HEK293 (cell line): ENCODE results near the gene ZNF280D.
"Not testable (repeated sequence)": the region's sequence is repeated elsewhere in the genome, so short reads cannot be mapped to it uniquely, and the experiment has no call there.

Experiments used
- CTCF ChIA-PET: fragments of 350-600 bp; formaldehyde crosslinking; extraction: SDS; loops from one replicate; lab custom pipeline; 2021; ENCODE audit warnings: antibody characterized with exemption; lab: Yijun Ruan, JAX
- POLR2A ChIA-PET: fragments of 300-600 bp; formaldehyde crosslinking; extraction: SDS; loops from one replicate; lab custom pipeline; 2020; ENCODE audit warnings: antibody characterized with exemption, inconsistent platforms; lab: Yijun Ruan, JAX
- H3K27ac ChIP-seq: fragments of 200-500 bp; sonication (Bioruptor generic); 2 replicates; pipeline ENCODE4 v1.5.1; 2014; ENCODE audit warnings: low read depth, low read length, control low read depth, inconsistent platforms; ENCODE audit errors: extremely low read depth
- H3K36me3 ChIP-seq, 2 experiments: fragments of 200-500 bp in 1 of 2; sonication (Bioruptor generic) in 1 of 2; 1 replicate in 1 of 2; 2 replicates in 1 of 2; pipeline ENCODE4 v1.5.1; 2014 to 2017; ENCODE audit warnings: inconsistent platforms in 2 of 2, low read length in 2 of 2; ENCODE audit not compliant: control insufficient read depth in 2 of 2, insufficient read depth in 1 of 2
- H3K4me1 ChIP-seq: fragments of 200-500 bp; sonication (Bioruptor generic); 2 replicates; pipeline ENCODE4 v1.5.1; 2014; ENCODE audit warnings: mild to moderate bottlenecking, low read length, inconsistent platforms; ENCODE audit not compliant: control insufficient read depth, insufficient read depth
- H3K4me3 ChIP-seq: 2 replicates; pipeline ENCODE4 v1.5.1; 2011; ENCODE audit warnings: low read depth, mild to moderate bottlenecking, control low read depth, low read length, moderate library complexity
- H3K9me3 ChIP-seq: fragments of 200-500 bp; sonication (Bioruptor generic); 2 replicates; pipeline ENCODE4 v1.5.1; 2014; ENCODE audit warnings: low read depth, low read length, inconsistent platforms; ENCODE audit not compliant: control insufficient read depth, insufficient read depth
- GLI4 ChIP-seq: fragments of 450-650 bp; formaldehyde crosslinking; IDR thresholded peaks from 2 replicates; pipeline ENCODE4 v1.5.1; 2016; ENCODE audit warnings: missing biosample characterization, missing genetic modification characterization
- SCRT2 ChIP-seq: fragments of 450-650 bp; formaldehyde crosslinking; IDR thresholded peaks from 2 replicates; pipeline ENCODE4 v1.5.1; 2016; ENCODE audit warnings: missing biosample characterization, missing genetic modification characterization
- SP7 ChIP-seq: fragments of 450-650 bp; formaldehyde crosslinking; IDR thresholded peaks from 2 replicates; pipeline ENCODE4 v1.5.1; 2016; ENCODE audit warnings: missing biosample characterization, missing genetic modification characterization
- ZFP3 ChIP-seq: fragments of 450-650 bp; formaldehyde crosslinking; IDR thresholded peaks from 2 replicates; pipeline ENCODE4 v1.5.1; 2016; ENCODE audit warnings: low read depth, missing biosample characterization, missing genetic modification characterization
- ZFP69B ChIP-seq: fragments of 450-650 bp; formaldehyde crosslinking; IDR thresholded peaks from 2 replicates; pipeline ENCODE4 v1.5.1; 2016; ENCODE audit warnings: missing biosample characterization, missing genetic modification characterization
- ZNF10 ChIP-seq: fragments of 450-650 bp; formaldehyde crosslinking; IDR thresholded peaks from 2 replicates; pipeline ENCODE4 v1.5.1; 2017; ENCODE audit warnings: missing biosample characterization, missing genetic modification characterization
- ZNF146 ChIP-seq: fragments of 450-650 bp; formaldehyde crosslinking; IDR thresholded peaks from 2 replicates; pipeline ENCODE4 v1.5.1; 2016; ENCODE audit warnings: missing biosample characterization, missing genetic modification characterization
- ZNF221 ChIP-seq: fragments of 450-650 bp; formaldehyde crosslinking; IDR thresholded peaks from 2 replicates; pipeline ENCODE4 v1.5.1; 2017; ENCODE audit warnings: missing biosample characterization, missing genetic modification characterization, borderline replicate concordance
- ZNF24 ChIP-seq: fragments of 450-650 bp; formaldehyde crosslinking; IDR thresholded peaks from 2 replicates; pipeline ENCODE4 v1.5.1; 2016; ENCODE audit warnings: missing biosample characterization, missing genetic modification characterization
- ZNF311 ChIP-seq: fragments of 450-650 bp; formaldehyde crosslinking; IDR thresholded peaks from 2 replicates; pipeline ENCODE4 v1.5.1; 2017; ENCODE audit warnings: missing biosample characterization, missing genetic modification characterization, borderline replicate concordance
- ZNF341 ChIP-seq: fragments of 450-650 bp; formaldehyde crosslinking; IDR thresholded peaks from 2 replicates; pipeline ENCODE4; 2016; ENCODE audit warnings: low read depth, missing biosample characterization, missing genetic modification characterization
- ZNF423 ChIP-seq: fragments of 450-650 bp; formaldehyde crosslinking; IDR thresholded peaks from 2 replicates; pipeline ENCODE4 v1.5.1; 2016; ENCODE audit warnings: missing biosample characterization, missing genetic modification characterization
- ZNF433 ChIP-seq: fragments of 450-650 bp; formaldehyde crosslinking; IDR thresholded peaks from 2 replicates; pipeline ENCODE4 v1.5.1; 2016; ENCODE audit warnings: missing biosample characterization, missing genetic modification characterization, low read depth
- ZNF514 ChIP-seq: fragments of 450-650 bp; formaldehyde crosslinking; IDR thresholded peaks from 2 replicates; pipeline ENCODE4 v1.5.1; 2016; ENCODE audit warnings: missing biosample characterization, missing genetic modification characterization
- ZNF549 ChIP-seq: fragments of 450-650 bp; IDR thresholded peaks from 2 replicates; pipeline ENCODE4 v1.5.1; 2018; ENCODE audit warnings: missing biosample characterization, missing genetic modification characterization, mild to moderate bottlenecking, inconsistent platforms, moderate library complexity
- ZNF629 ChIP-seq: fragments of 450-650 bp; formaldehyde crosslinking; IDR thresholded peaks from 2 replicates; pipeline ENCODE4 v1.5.1; 2017; ENCODE audit warnings: missing biosample characterization, missing genetic modification characterization
- ZNF677 ChIP-seq: fragments of 450-650 bp; IDR thresholded peaks from 2 replicates; pipeline ENCODE4 v1.5.0; 2018; ENCODE audit warnings: missing biosample characterization, mild to moderate bottlenecking, missing genetic modification characterization, moderate library complexity
- ZNF768 ChIP-seq: fragments of 450-650 bp; formaldehyde crosslinking; IDR thresholded peaks from 2 replicates; pipeline ENCODE4 v1.5.1; 2018; ENCODE audit warnings: missing biosample characterization, mild to moderate bottlenecking, missing genetic modification characterization
- ZNF792 ChIP-seq: fragments of 450-650 bp; formaldehyde crosslinking; IDR thresholded peaks from 2 replicates; pipeline ENCODE4 v1.5.1; 2016; ENCODE audit warnings: missing biosample characterization, missing genetic modification characterization
- ZSCAN16 ChIP-seq: fragments of 450-650 bp; formaldehyde crosslinking; IDR thresholded peaks from 2 replicates; pipeline ENCODE4 v1.5.1; 2016; ENCODE audit warnings: missing biosample characterization, missing genetic modification characterization
- TF ChIP-seq, protein P1 (sequence below): fragments of 450-650 bp; formaldehyde crosslinking; IDR thresholded peaks from 2 replicates; pipeline ENCODE4 v1.5.1; 2016; ENCODE audit warnings: missing biosample characterization, missing genetic modification characterization, borderline replicate concordance
- TF ChIP-seq, protein P2 (sequence below): fragments of 450-650 bp; formaldehyde crosslinking; IDR thresholded peaks from 2 replicates; pipeline ENCODE4 v1.5.1; 2016; ENCODE audit warnings: missing biosample characterization, missing genetic modification characterization
- TF ChIP-seq, protein P3 (sequence below): fragments of 450-650 bp; formaldehyde crosslinking; IDR thresholded peaks from 2 replicates; pipeline ENCODE4 v1.5.1; 2017; ENCODE audit warnings: missing biosample characterization, missing genetic modification characterization

The ZNF280D gene

DNA sequence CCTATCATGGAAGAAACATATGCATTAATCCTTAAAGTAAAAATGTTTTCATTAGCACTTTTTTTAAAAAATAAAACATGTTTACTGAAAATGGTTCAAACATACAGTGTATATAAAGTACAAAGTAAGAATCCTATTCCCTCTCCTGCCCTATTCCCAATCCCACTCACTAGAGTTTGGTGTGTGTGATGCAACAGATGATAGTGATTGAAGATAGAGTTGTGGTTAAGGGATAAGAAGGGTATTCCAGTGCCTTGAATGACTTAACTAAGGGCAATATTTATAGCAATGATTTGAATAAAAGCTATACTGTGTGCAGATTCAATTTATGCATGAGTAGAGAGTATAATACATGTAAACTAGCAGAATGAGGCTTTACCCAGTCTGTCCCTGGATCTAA lies 18.1 kb downstream of the ZNF280D start:
- Histone ChIP-seq H3K4me1 (peaks cover 3% of the 10 kb centered on the region; the same call in 1 of the 2 replicates), H3K4me3 (no peak overlapping the region)
- TF ChIP-seq ZSCAN16, result no peak
- TF ChIP-seq SP7 (tag by site-specific recombination), result no peak
- TF ChIP-seq GLI4 (tag by site-specific recombination), result no peak
- no peak for TF ChIP-seq ZNF792
- TF ChIP-seq ZNF423 (tag by site-specific recombination), result no peak
- no peak for TF ChIP-seq ZNF768 (tag by site-specific recombination)
- TF ChIP-seq, protein P1, sequence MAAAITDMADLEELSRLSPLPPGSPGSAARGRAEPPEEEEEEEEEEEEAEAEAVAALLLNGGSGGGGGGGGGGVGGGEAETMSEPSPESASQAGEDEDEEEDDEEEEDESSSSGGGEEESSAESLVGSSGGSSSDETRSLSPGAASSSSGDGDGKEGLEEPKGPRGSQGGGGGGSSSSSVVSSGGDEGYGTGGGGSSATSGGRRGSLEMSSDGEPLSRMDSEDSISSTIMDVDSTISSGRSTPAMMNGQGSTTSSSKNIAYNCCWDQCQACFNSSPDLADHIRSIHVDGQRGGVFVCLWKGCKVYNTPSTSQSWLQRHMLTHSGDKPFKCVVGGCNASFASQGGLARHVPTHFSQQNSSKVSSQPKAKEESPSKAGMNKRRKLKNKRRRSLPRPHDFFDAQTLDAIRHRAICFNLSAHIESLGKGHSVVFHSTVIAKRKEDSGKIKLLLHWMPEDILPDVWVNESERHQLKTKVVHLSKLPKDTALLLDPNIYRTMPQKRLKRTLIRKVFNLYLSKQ, result no peak
- TF ChIP-seq ZNF433 (tag by site-specific recombination), result no peak
- TF ChIP-seq, all 188 proteins: peak for 0
- POLR2A ChIA-PET, result no interaction called here
- CTCF ChIA-PET, result no interaction called here
- Histone ChIP-seq H3K36me3 (no peaks in the 10 kb centered on the region), H3K9me3 (no peaks in the 10 kb centered on the region), H3K27ac (no peak overlapping the region)

DNA sequence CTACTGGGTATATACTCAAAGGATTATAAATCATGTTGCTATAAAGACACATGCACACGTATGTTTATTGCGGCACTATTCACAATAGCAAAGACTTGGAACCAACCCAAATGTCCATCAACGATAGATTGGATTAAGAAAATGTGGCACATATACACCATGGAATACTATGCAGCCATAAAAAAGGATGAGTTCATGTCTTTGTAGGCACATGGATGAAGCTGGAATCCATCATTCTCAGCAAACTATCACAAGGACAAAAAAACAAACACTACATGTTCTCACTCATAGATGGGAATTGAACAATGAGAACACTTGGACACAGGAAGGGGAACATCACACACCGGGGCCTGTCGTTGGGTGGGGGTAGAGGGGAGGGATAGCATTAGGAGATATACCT lies 23.8 kb downstream of the ZNF280D start:
- TF ChIP-seq ZNF146 (tag by site-specific recombination), result peak; percentile 79
- H3K4me1 ChIP-seq, H3K9me3 ChIP-seq, H3K36me3 ChIP-seq, H3K27ac ChIP-seq, POLR2A ChIA-PET, H3K4me3 ChIP-seq, CTCF ChIA-PET: not testable (repeated sequence)

DNA sequence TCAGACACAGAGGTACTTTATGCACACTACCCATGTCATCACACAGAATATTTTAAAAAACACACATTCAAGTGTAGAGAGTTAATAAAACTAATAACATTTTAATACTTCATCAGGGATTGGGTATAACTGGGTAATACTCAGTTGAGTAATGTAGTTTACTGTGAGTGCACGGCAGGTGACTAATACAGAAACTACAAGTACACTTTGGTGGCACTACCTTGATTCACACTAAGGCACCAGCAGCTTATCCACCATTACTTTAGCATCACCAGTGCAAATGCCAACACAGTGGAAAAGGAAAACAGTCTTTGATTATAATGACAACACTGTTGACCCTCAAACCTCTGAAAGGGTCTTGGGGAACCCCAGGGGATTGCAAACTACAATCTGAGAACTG lies 33.6 kb downstream of the ZNF280D start:
- Histone ChIP-seq H3K27ac (no peak overlapping the region), H3K4me1 (no peaks in the 10 kb centered on the region), H3K36me3 (peaks cover 3 to 32% of the 10 kb centered on the region in 2 experiments), H3K9me3 (no peaks in the 10 kb centered on the region), H3K4me3 (no peak overlapping the region)
- POLR2A ChIA-PET, result no interaction called here
- TF ChIP-seq ZNF221 (tag by site-specific recombination) (no peak), ZNF433 (tag by site-specific recombination) (no peak), ZNF629 (tag by site-specific recombination) (no peak), ZNF10 (no peak), ZNF24 (tag by site-specific recombination) (no peak), ZFP3 (tag by site-specific recombination) (no peak)
- TF ChIP-seq, protein P2, sequence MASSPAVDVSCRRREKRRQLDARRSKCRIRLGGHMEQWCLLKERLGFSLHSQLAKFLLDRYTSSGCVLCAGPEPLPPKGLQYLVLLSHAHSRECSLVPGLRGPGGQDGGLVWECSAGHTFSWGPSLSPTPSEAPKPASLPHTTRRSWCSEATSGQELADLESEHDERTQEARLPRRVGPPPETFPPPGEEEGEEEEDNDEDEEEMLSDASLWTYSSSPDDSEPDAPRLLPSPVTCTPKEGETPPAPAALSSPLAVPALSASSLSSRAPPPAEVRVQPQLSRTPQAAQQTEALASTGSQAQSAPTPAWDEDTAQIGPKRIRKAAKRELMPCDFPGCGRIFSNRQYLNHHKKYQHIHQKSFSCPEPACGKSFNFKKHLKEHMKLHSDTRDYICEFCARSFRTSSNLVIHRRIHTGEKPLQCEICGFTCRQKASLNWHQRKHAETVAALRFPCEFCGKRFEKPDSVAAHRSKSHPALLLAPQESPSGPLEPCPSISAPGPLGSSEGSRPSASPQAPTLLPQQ (tag by site-specific recombination), result no peak
- CTCF ChIA-PET, result no interaction called here

DNA sequence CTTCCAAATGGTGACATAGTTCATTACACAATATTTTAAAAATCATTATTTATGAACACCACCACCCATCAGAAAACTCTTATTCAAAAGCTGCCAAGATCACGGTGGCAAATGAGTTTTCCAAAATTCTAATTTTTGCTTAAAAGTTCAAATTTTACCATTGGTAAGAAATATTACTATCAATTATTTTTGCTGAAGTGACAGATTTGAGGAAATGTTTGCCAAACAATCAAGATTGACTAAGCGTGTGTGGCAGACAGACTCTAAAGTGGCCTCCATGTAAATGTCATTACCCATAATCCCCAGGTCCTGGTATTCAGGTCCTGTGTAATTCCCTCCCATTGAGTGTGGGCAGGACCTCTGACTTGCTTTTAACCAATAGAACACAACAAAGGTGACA lies 35.0 kb downstream of the ZNF280D start:
- ChIA-PET CTCF (no interaction called here), POLR2A (no interaction called here)
- peaks cover 3 to 26% of the 10 kb centered on the region in 2 experiments for H3K36me3 ChIP-seq
- H3K9me3 ChIP-seq, result no peaks in the 10 kb centered on the region
- H3K4me1 ChIP-seq, result no peaks in the 10 kb centered on the region
- no peak overlapping the region for H3K4me3 ChIP-seq
- H3K27ac ChIP-seq, result no peak overlapping the region
- TF ChIP-seq, protein P3, sequence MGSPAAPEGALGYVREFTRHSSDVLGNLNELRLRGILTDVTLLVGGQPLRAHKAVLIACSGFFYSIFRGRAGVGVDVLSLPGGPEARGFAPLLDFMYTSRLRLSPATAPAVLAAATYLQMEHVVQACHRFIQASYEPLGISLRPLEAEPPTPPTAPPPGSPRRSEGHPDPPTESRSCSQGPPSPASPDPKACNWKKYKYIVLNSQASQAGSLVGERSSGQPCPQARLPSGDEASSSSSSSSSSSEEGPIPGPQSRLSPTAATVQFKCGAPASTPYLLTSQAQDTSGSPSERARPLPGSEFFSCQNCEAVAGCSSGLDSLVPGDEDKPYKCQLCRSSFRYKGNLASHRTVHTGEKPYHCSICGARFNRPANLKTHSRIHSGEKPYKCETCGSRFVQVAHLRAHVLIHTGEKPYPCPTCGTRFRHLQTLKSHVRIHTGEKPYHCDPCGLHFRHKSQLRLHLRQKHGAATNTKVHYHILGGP (tag by site-specific recombination), result no peak
- TF ChIP-seq ZNF514 (tag by site-specific recombination) (no peak), ZNF677 (tag by site-specific recombination) (no peak), ZNF341 (no peak), ZNF311 (tag by site-specific recombination) (no peak), ZNF549 (tag by site-specific recombination) (no peak), ZNF423 (tag by site-specific recombination) (no peak), SCRT2 (tag by site-specific recombination) (no peak), ZFP69B (tag by site-specific recombination) (no peak)
